GM12864 (cell line): Measurements from ENCODE around the gene AZIN2.
"Not testable (repeated sequence)": the region's sequence is repeated elsewhere in the genome, so short reads cannot be mapped to it uniquely, and the experiment has no call there.

Experiments
- DNase-seq: peaks from one replicate; pipeline ENCODE4 v3.0.0-alpha.2; 2011; ENCODE audit warnings: low read depth
- H3K4me3 ChIP-seq: 2 replicates; pipeline ENCODE4 v1.5.1; 2011; ENCODE audit warnings: mild to moderate bottlenecking, low read depth, low read length, control low read depth
- TF ChIP-seq, protein P1 (sequence below): IDR thresholded peaks from 2 replicates; pipeline ENCODE4 v1.5.1; 2011; ENCODE audit warnings: low read depth, mild to moderate bottlenecking, moderate library complexity, low read length, control low read depth, inconsistent platforms; ENCODE audit errors: missing control alignments

Gene AZIN2

DNA sequence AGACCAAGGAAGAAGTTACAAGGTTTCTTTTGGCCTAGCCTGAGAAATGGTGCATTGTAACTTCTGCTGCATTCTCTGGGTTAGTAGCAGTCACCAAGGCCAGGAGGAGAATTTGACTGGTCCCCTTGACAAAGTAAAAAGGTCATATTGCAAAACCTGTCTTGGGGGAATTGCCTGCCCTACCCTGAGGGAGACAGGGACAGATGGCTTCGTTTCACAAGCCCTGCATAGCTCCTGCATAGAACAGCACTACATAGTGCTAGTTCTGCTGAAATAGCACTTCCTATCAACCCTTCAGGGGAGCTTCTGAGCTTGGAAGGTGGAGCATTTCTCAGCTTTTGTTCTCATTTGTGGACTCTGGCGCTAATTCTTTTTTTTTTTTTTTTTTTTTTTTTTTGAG, 23.9 kb upstream of the AZIN2 start:
- no peak overlapping the region for H3K4me3 ChIP-seq
- no peak for DNase-seq
- TF ChIP-seq, protein P1, sequence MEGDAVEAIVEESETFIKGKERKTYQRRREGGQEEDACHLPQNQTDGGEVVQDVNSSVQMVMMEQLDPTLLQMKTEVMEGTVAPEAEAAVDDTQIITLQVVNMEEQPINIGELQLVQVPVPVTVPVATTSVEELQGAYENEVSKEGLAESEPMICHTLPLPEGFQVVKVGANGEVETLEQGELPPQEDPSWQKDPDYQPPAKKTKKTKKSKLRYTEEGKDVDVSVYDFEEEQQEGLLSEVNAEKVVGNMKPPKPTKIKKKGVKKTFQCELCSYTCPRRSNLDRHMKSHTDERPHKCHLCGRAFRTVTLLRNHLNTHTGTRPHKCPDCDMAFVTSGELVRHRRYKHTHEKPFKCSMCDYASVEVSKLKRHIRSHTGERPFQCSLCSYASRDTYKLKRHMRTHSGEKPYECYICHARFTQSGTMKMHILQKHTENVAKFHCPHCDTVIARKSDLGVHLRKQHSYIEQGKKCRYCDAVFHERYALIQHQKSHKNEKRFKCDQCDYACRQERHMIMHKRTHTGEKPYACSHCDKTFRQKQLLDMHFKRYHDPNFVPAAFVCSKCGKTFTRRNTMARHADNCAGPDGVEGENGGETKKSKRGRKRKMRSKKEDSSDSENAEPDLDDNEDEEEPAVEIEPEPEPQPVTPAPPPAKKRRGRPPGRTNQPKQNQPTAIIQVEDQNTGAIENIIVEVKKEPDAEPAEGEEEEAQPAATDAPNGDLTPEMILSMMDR: no peak

DNA sequence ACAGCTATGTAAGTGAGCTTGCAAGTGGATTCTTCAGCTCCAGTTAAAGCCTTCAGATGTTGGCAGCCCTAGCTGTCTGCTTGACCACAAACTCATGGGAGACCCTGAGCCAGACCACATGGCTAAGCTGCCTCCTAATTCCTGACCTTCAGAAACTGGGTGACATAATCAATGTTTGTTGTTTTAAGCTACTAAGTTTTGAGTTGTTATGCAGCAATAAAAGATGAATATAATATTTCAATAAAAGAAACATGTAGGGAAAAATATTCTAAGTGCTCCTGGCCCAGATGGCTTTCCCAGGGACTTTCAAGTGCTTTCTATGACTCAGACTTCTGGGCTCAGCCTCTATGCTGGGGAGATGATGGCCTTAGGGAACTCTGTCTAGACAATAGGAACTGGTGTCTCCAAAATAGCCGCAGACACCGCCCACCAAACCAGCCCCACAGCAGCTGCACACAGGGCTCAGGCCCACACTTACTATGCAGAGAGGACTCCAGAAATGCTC, 20.3 kb upstream of the AZIN2 start:
- DNase-seq: no peak
- TF ChIP-seq, protein P1: no peak

DNA sequence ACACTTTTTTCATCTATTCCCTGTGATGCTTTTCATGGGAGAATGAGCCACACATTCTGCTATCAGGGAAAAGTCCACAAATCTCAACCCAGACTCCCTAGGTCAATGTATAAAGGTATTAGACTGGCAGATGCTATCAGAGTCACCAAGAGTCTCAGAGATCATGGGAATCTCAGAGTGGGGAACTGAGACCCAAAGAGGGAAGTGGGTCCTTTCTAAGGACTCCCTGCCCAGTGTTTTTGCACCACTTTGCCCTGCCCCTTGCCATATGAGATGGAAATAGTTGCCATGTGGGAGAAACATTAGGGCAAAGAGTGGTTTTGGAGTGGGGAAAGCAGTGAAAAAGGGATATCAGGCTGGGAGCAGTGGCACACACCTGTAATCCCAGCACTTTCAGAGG, 19.1 kb upstream of the AZIN2 start:
- TF ChIP-seq, protein P1: no peak
- DNase-seq: no peak
- no peak overlapping the region for H3K4me3 ChIP-seq

More for the DNA sequence above, 20.3 kb upstream of the AZIN2 start:
- no peak overlapping the region for H3K4me3 ChIP-seq

DNA sequence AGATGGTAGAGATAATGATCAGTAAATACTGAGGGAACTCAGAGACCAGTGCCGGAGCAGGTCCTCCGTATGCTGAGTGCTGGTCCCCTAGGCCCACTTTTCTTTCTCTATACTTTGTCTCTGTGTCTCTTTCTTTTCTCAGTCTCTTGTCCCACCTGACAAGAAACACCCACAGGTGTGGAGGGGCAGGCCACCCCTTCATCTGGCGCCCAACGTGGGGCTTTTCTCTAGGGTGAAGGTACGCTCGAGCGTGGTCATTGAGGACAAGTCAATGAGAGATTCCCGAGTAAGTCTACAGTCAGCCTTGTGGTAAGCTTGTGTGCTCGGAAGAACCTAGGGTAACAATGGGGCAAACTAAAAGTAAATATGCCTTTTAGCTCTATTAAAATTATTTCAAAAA, 16.7 kb upstream of the AZIN2 start:
- not testable (repeated sequence) for H3K4me3 ChIP-seq, DNase-seq

- TF ChIP-seq, protein P1: no peak
- no peak for DNase-seq
- H3K4me3 ChIP-seq: no peak overlapping the region
Measured at GRCh38 chr1:33065301-33065700, 15.7 kb upstream of the AZIN2 start.

DNA sequence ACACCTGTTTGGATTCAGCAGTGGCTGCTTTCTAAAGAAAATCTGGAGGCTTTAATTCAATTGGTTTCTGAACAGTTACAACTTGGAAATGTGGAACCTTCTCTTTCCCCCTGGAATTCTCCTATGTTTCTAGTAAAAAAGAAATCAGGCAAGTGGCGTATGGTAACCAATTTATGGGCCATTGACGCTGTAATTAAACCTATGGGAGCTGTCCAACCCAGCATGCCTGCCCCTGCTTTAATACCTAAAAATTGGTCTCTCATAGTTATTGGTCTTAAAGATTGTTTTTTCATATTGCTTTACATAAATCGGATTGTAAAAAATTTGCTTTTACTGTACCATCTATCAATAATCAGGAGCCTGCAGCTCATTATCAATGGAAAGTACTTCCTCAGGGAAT, 14.5 kb upstream of the AZIN2 start:
- not testable (repeated sequence) for DNase-seq

DNA sequence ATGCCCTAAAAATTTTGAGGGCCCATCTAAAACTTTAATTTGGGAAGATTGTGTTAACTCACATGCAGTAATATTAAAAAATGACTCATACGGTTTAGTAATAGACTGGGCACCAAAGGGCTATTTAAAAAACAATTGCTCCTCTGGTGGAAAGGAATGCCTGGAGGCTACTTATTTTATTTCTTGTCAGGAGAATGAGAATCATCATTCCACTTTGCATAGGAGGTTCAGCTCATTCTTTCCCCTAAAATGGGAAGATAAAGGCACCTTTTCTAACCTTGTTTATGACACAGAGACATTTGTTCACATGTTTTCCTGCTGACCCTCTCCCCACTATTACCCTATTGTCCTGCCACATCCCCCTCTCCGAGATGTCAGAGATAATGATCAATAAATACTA, 12.8 kb upstream of the AZIN2 start:
- not testable (repeated sequence) for H3K4me3 ChIP-seq, DNase-seq

More for the DNA sequence above, 14.5 kb upstream of the AZIN2 start:
- not testable (repeated sequence) for H3K4me3 ChIP-seq

- DNase-seq: no peak
- H3K4me3 ChIP-seq: no peak overlapping the region
- TF ChIP-seq, protein P1: no peak
Measured at GRCh38 chr1:33070628-33071027, 10.3 kb upstream of the AZIN2 start.

- DNase-seq: no peak
- H3K4me3 ChIP-seq: no peak overlapping the region
- TF ChIP-seq, protein P1: no peak
Measured at GRCh38 chr1:33072707-33073106, 8.2 kb upstream of the AZIN2 start.
